MM.1S (cell line): ENCODE data around the gene SETD1A.

Experiments used
- DNase-seq: peaks from one replicate; pipeline ENCODE4 v3.0.0-alpha.2; 2015
- H2AFZ ChIP-seq: fragments of 300-600 bp; sonication (generic); 2 replicates; pipeline ENCODE4 v1.6.0; 2016; ENCODE audit warnings: antibody characterized with exemption, low read length
- H3F3A ChIP-seq: fragments of 300-600 bp; sonication (generic); 2 replicates; pipeline ENCODE4 v1.6.1; 2016; ENCODE audit warnings: mild to moderate bottlenecking, antibody characterized with exemption, low read length, moderate library complexity, mixed read lengths; ENCODE audit not compliant: insufficient read depth
- H3K27ac ChIP-seq: fragments of 300-600 bp; sonication (generic); 2 replicates; pipeline ENCODE4 v1.5.1; 2016; ENCODE audit warnings: mild to moderate bottlenecking, low read length
- H3K27me3 ChIP-seq: fragments of 300-600 bp; sonication (generic); replicated peaks from 2 replicates; pipeline ENCODE4 v1.6.0; 2016; ENCODE audit warnings: low read length; ENCODE audit not compliant: insufficient read depth
- H3K36me3 ChIP-seq: fragments of 300-600 bp; sonication (generic); replicated peaks from 2 replicates; pipeline ENCODE4 v1.6.1; 2016; ENCODE audit warnings: mild to moderate bottlenecking, low read length, mixed read lengths; ENCODE audit not compliant: insufficient read depth
- H3K4me1 ChIP-seq: fragments of 300-600 bp; sonication (generic); 2 replicates; pipeline ENCODE4 v1.6.1; 2016; ENCODE audit warnings: low read length, mixed read lengths
- H3K4me2 ChIP-seq: fragments of 300-600 bp; sonication (generic); 2 replicates; pipeline ENCODE4 v1.6.0; 2016; ENCODE audit warnings: low read depth, low read length
- H3K4me3 ChIP-seq: fragments of 300-600 bp; sonication (generic); 2 replicates; pipeline ENCODE4 v1.5.1; 2016; ENCODE audit warnings: low read length, mixed read lengths
- H3K79me2 ChIP-seq: fragments of 300-600 bp; sonication (generic); 2 replicates; pipeline ENCODE4 v1.6.1; 2016; ENCODE audit warnings: mixed run types, low read length, mixed read lengths
- H3K9ac ChIP-seq: fragments of 300-600 bp; sonication (generic); 2 replicates; pipeline ENCODE4 v1.6.1; 2016; ENCODE audit warnings: low read length, mixed read lengths
- H3K9me2 ChIP-seq: fragments of 300-600 bp; sonication (generic); replicated peaks from 2 replicates; pipeline ENCODE4 v1.6.1; 2016; ENCODE audit warnings: mild to moderate bottlenecking, low read length, mixed read lengths; ENCODE audit not compliant: insufficient read depth
- H3K9me3 ChIP-seq: fragments of 300-600 bp; sonication (generic); replicated peaks from 2 replicates; pipeline ENCODE4 v1.6.1; 2016; ENCODE audit warnings: mild to moderate bottlenecking, low read length, mixed read lengths; ENCODE audit not compliant: insufficient read depth
- H4K20me1 ChIP-seq: fragments of 300-600 bp; sonication (generic); 2 replicates; pipeline ENCODE4 v1.6.1; 2016; ENCODE audit warnings: mild to moderate bottlenecking, low read length, moderate library complexity, mixed read lengths; ENCODE audit not compliant: insufficient read depth
- CTCF ChIP-seq: fragments of 300-600 bp; sonication (generic); IDR thresholded peaks from 2 replicates; pipeline ENCODE4 v1.5.1; 2016; ENCODE audit warnings: antibody characterized with exemption, low read length, mixed read lengths
- EZH2 ChIP-seq: fragments of 300-600 bp; sonication (generic); optimal IDR thresholded peaks from 2 replicates; pipeline ENCODE3; 2017; ENCODE audit warnings: low read depth, mild to moderate bottlenecking, antibody characterized with exemption, low read length, mixed read lengths
- EZH2phosphoT487 ChIP-seq: fragments of 300-600 bp; sonication (generic); IDR thresholded peaks from 2 replicates; pipeline ENCODE4 v1.6.1; 2018; ENCODE audit warnings: antibody characterized with exemption, low read length

Gene SETD1A

GRCh38 chr16:30948667-30949649 lies 8.6 kb upstream of the SETD1A start, which contains the start of gene ORAI3:
ORAI3 (plus strand) TSS chr16:30949068; CDS start chr16:30949290, 222 bp downstream.
- Histone ChIP-seq H2AFZ (peak within 1 kb of the TSS; percentile 80), H3K27ac (peak within 1 kb of the TSS; percentile 58; the same call in 1 of the 2 replicates), H3K4me3 (peak within 1 kb of the TSS; percentile 96), H3K27me3 (no peaks in the 10 kb centered on the region), H3K9ac (peak within 1 kb of the TSS; percentile 90), H3K36me3 (no peaks in the 10 kb centered on the region), H4K20me1 (no peaks in the 10 kb centered on the region), H3F3A (peaks cover 10% of the 10 kb centered on the region), H3K9me2 (no peaks in the 10 kb centered on the region), H3K9me3 (no peaks in the 10 kb centered on the region), H3K4me1 (peaks cover 8% of the 10 kb centered on the region), H3K79me2 (peaks cover 14% of the 10 kb centered on the region), H3K4me2 (peak within 1 kb of the TSS; percentile 100)
- TF ChIP-seq EZH2phosphoT487 (no peak), EZH2 (no peak), CTCF (no peak)
- peak; percentile 63 for DNase-seq

GRCh38 chr16:30949650-30950515 lies 7.7 kb upstream of the SETD1A start:
- Histone ChIP-seq H3K9ac (peak overlapping the region; percentile 90), H3K27ac (peak overlapping the region; percentile 58; the same call in 1 of the 2 replicates), H3K4me3 (peak overlapping the region; percentile 96), H3K27me3 (no peaks in the 10 kb centered on the region), H3K9me3 (no peaks in the 10 kb centered on the region), H3F3A (peaks cover 13% of the 10 kb centered on the region), H3K4me1 (peaks cover 8% of the 10 kb centered on the region), H3K4me2 (peak overlapping the region; percentile 100), H3K9me2 (no peaks in the 10 kb centered on the region), H4K20me1 (no peaks in the 10 kb centered on the region), H3K79me2 (peaks cover 14% of the 10 kb centered on the region), H2AFZ (peak overlapping the region; percentile 80), H3K36me3 (no peaks in the 10 kb centered on the region)
- TF ChIP-seq EZH2phosphoT487, result no peak
- peak; percentile 44 for TF ChIP-seq CTCF
- no peak for TF ChIP-seq EZH2
- peak; percentile 58 for DNase-seq

GRCh38 chr16:30950516-30951065 lies 7.0 kb upstream of the SETD1A start:
- Histone ChIP-seq H3K27ac (peak overlapping the region; percentile 58; the same call in 1 of the 2 replicates), H2AFZ (no peak overlapping the region), H3F3A (peaks cover 13% of the 10 kb centered on the region), H3K27me3 (no peaks in the 10 kb centered on the region), H3K9me2 (no peaks in the 10 kb centered on the region), H3K4me1 (peaks cover 8% of the 10 kb centered on the region), H3K4me3 (peak overlapping the region; percentile 96; the same call in 1 of the 2 replicates), H4K20me1 (no peaks in the 10 kb centered on the region), H3K36me3 (no peaks in the 10 kb centered on the region), H3K79me2 (peaks cover 14% of the 10 kb centered on the region), H3K4me2 (peak overlapping the region; percentile 100), H3K9ac (no peak overlapping the region; the same call in 1 of the 2 replicates), H3K9me3 (no peaks in the 10 kb centered on the region)
- no peak for DNase-seq
- TF ChIP-seq EZH2phosphoT487 (no peak), EZH2 (no peak), CTCF (no peak)
